Smooth muscle cell (in vitro differentiated cells): Measurements from ENCODE around the gene ZNF506. TPM values are rescaled to one million over a fixed set of nuclear protein-coding genes. Genes with fewer than 3 reads are reported as not detected.
"Not testable (repeated sequence)": the region's sequence is repeated elsewhere in the genome, so short reads cannot be mapped to it uniquely, and the experiment has no call there.

ENCODE experiments used
- DNase-seq: peaks from one replicate; lab custom pipeline; 2025; ENCODE audit not compliant: unreplicated experiment; lab: John Stamatoyannopoulos, UW
- H2AFZ ChIP-seq: fragments of 200-600 bp; sonication (generic); 2 replicates; pipeline ENCODE4 v1.6.0; 2016; ENCODE audit warnings: antibody characterized with exemption, low read depth, mild to moderate bottlenecking
- H3F3A ChIP-seq: fragments of 200-600 bp; sonication (generic); 2 replicates; pipeline ENCODE4 v1.6.0; 2017; ENCODE audit warnings: antibody characterized with exemption, low read depth
- H3K27ac ChIP-seq: fragments of 200-600 bp; sonication (generic); 2 replicates; pipeline ENCODE4 v1.5.1; 2016; ENCODE audit warnings: low read depth, mild to moderate bottlenecking
- H3K27me3 ChIP-seq: fragments of 200-600 bp; sonication (generic); 2 replicates; pipeline ENCODE4 v1.6.1; 2016; ENCODE audit warnings: low read depth, mild to moderate bottlenecking
- H3K36me3 ChIP-seq: fragments of 200-600 bp; sonication (generic); 2 replicates; pipeline ENCODE4 v1.5.1; 2016; ENCODE audit warnings: low read depth
- H3K4me1 ChIP-seq: fragments of 200-600 bp; sonication (generic); 2 replicates; pipeline ENCODE4 v1.5.1; 2016; ENCODE audit warnings: low read depth
- H3K4me2 ChIP-seq: fragments of 200-600 bp; sonication (generic); 2 replicates; pipeline ENCODE4 v1.6.0; 2016; ENCODE audit warnings: mild to moderate bottlenecking
- H3K4me3 ChIP-seq: fragments of 200-600 bp; sonication (generic); 2 replicates; pipeline ENCODE4 v1.5.1; 2016; ENCODE audit warnings: mild to moderate bottlenecking
- H3K79me2 ChIP-seq: fragments of 200-600 bp; sonication (generic); 2 replicates; pipeline ENCODE4 v1.6.0; 2016; ENCODE audit warnings: low read depth, mild to moderate bottlenecking
- H3K9ac ChIP-seq: fragments of 200-600 bp; sonication (generic); 2 replicates; pipeline ENCODE4 v1.6.0; 2016; ENCODE audit warnings: low read depth
- H3K9me3 ChIP-seq: fragments of 200-600 bp; sonication (generic); replicated peaks from 2 replicates; pipeline ENCODE4 v1.5.1; 2016; ENCODE audit warnings: low read depth
- H4K20me1 ChIP-seq: fragments of 200-600 bp; sonication (generic); 2 replicates; pipeline ENCODE4 v1.6.0; 2016; ENCODE audit warnings: low read depth
- WGBS: methylation state at CpG from one replicate; pipeline ENCODE4 v1.1.7; 2016; ENCODE audit warnings: low lambda C conversion rate; 5-methylcytosine and 5-hydroxymethylcytosine counted together
- polyA plus RNA-seq: library from polyadenylated mRNA; unstranded; fragments of >200 nt; fragmentation: Nextera tagmentation; extraction: Ambion mirVana; gene quantifications from 2 replicates; pipeline ENCODE4 v1.2.1, GENCODE V29; 2016
- total RNA-seq: library from RNA; depleted of rRNA; stranded (reverse); fragments of >200 nt; gene quantifications from 2 replicates; pipeline ENCODE4 v1.2.3, GENCODE V29; 2014
- TF ChIP-seq, protein P1 (sequence below): fragments of 200-600 bp; sonication (generic); IDR thresholded peaks from 2 replicates; pipeline ENCODE4 v1.5.1; 2017; ENCODE audit warnings: borderline replicate concordance, mild to moderate bottlenecking, antibody characterized with exemption; ENCODE audit not compliant: insufficient read depth, poor library complexity, severe bottlenecking

The ZNF506 gene
- total and polyA plus RNA-seq, 2 experiments from 2014 or later: 6.7 to 27.7 TPM

DNA sequence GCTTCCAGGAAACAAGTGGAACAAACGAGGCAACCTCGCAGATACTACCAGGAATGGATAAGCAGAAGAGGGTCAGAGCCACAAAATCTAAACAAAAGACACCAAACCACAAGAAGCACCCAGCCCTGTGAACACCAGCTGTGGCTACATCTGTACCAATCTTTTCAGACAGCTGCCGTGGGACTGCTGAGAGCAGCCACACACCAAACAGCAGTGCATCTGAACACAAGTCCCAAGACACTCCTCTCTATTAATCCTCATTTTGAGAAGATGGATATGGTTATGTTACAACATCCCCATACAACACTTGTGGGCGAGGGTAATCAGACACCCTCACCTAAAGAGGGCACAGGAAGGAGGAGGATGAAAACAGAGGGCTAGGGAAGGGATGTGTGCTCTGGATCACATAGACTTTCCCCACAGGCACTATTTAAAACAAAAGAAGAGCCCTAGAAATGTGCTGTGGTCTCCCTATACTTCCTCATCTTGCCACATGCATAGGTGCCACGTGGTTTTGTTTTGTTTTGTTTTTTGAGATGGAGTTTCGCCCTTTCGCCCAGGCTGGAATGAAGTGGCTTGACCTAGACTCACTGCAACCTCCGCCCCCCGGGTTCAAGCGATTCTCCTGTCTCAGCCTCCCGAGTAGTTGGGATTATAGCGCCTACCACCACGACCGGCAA, 47.1 kb downstream of the ZNF506 start:
- H3K27me3 ChIP-seq: no peaks in the 10 kb centered on the region
- TF ChIP-seq, protein P1, sequence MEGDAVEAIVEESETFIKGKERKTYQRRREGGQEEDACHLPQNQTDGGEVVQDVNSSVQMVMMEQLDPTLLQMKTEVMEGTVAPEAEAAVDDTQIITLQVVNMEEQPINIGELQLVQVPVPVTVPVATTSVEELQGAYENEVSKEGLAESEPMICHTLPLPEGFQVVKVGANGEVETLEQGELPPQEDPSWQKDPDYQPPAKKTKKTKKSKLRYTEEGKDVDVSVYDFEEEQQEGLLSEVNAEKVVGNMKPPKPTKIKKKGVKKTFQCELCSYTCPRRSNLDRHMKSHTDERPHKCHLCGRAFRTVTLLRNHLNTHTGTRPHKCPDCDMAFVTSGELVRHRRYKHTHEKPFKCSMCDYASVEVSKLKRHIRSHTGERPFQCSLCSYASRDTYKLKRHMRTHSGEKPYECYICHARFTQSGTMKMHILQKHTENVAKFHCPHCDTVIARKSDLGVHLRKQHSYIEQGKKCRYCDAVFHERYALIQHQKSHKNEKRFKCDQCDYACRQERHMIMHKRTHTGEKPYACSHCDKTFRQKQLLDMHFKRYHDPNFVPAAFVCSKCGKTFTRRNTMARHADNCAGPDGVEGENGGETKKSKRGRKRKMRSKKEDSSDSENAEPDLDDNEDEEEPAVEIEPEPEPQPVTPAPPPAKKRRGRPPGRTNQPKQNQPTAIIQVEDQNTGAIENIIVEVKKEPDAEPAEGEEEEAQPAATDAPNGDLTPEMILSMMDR: no peak
- 93% methylated on average over 14 of the region's 14 CpGs for WGBS
- H4K20me1 ChIP-seq: no peaks in the 10 kb centered on the region
- DNase-seq: no peak
- no peak overlapping the region for H3K9ac ChIP-seq
- no peak overlapping the region for H3K4me2 ChIP-seq
- H3K79me2 ChIP-seq: peaks cover 6% of the 10 kb centered on the region
- H3K4me1 ChIP-seq: peaks cover 6% of the 10 kb centered on the region
- no peak overlapping the region for H3K4me3 ChIP-seq
- no peaks in the 10 kb centered on the region for H3K36me3 ChIP-seq
- H3K9me3 ChIP-seq: no peaks in the 10 kb centered on the region
- no peak overlapping the region for H3K27ac ChIP-seq
- H2AFZ ChIP-seq: no peak overlapping the region
- no peaks in the 10 kb centered on the region for H3F3A ChIP-seq

- H3K9ac ChIP-seq, DNase-seq, H3K27me3 ChIP-seq, H3K79me2 ChIP-seq, H3K36me3 ChIP-seq, H2AFZ ChIP-seq, H3F3A ChIP-seq, H3K4me3 ChIP-seq, H4K20me1 ChIP-seq, H3K4me1 ChIP-seq, H3K9me3 ChIP-seq, H3K27ac ChIP-seq, H3K4me2 ChIP-seq: not testable (repeated sequence)
- 75% methylated on average over 10 of the region's 10 CpGs for WGBS
Measured at GRCh38 chr19:19771963-19772362, 49.6 kb downstream of the ZNF506 start.

GRCh38 chr19:19769971-19770370, 51.6 kb downstream of the ZNF506 start:
- not testable (repeated sequence) for H3K4me3 ChIP-seq, H4K20me1 ChIP-seq, H3K27me3 ChIP-seq, H3K9me3 ChIP-seq, H3F3A ChIP-seq, H3K9ac ChIP-seq, H3K4me1 ChIP-seq, H3K36me3 ChIP-seq, H3K4me2 ChIP-seq, DNase-seq, H2AFZ ChIP-seq, H3K27ac ChIP-seq, H3K79me2 ChIP-seq
- WGBS: 95% methylated on average over 27 of the region's 28 CpGs

DNA sequence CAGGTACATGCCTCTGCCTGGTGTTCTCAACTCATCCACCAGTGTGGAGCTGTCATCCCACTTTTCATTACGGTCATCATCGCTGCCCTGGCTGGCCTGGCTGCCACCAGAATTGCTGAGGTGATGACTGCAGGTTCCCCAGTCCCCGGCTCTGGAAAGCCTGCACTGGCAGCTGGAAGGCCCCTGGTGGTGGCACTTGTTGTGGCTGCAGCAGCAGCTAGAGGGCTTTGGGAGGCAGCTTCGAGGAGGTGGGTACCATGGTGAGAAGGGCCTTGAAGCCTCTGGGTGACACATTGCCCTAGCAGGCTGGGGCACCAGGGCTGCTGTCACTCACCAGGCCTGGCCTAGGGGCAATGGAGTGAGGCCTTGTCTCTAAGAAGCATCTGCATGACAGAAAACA, 63.4 kb downstream of the ZNF506 start:
- no peaks in the 10 kb centered on the region for H3K9me3 ChIP-seq

More for the DNA sequence above, 63.4 kb downstream of the ZNF506 start:
- Histone ChIP-seq H3K9ac (no peak overlapping the region), H3K79me2 (no peaks in the 10 kb centered on the region), H2AFZ (no peak overlapping the region), H3K4me2 (no peak overlapping the region), H3K36me3 (no peaks in the 10 kb centered on the region), H3F3A (no peaks in the 10 kb centered on the region), H4K20me1 (no peaks in the 10 kb centered on the region), H3K27me3 (no peaks in the 10 kb centered on the region), H3K4me1 (no peaks in the 10 kb centered on the region), H3K27ac (no peak overlapping the region), H3K4me3 (no peak overlapping the region)
- no peak for DNase-seq
- WGBS: 95% methylated on average over 4 of the region's 4 CpGs
- TF ChIP-seq, protein P1: no peak
